Gastroesophageal sphincter (tissue), 3 donors: ENCODE measurements around the gene TMEM131.

Experiments
- EP300 ChIP-seq: sonication (generic); formaldehyde crosslinking; IDR thresholded peaks from one replicate; pipeline ENCODE4 v1.6.1; 2017; ENCODE audit warnings: antibody characterized with exemption, mild to moderate bottlenecking
- POLR2A ChIP-seq, 2 donors: fragments of 450-650 bp; IDR thresholded peaks; one replicate each; pipeline ENCODE4 v1.6.1; 2017; ENCODE audit warnings: antibody characterized with exemption in 2 of 2, mild to moderate bottlenecking in 2 of 2, moderate library complexity in 1 of 2
- POLR2AphosphoS5 ChIP-seq: sonication (generic); formaldehyde crosslinking; IDR thresholded peaks from one replicate; pipeline ENCODE4 v1.6.1; 2017; ENCODE audit warnings: antibody characterized with exemption
- TF ChIP-seq, protein P1 (sequence below), 4 experiments: fragments of 200-600 bp in 2 of 4; fragments of 450-650 bp in 2 of 4; sonication (generic) in 1 of 4; IDR thresholded peaks; one replicate each; pipeline ENCODE4 v1.5.1; 2017 to 2019; ENCODE audit warnings: antibody characterized with exemption in 4 of 4, mild to moderate bottlenecking in 2 of 4, moderate library complexity in 2 of 4

DNA sequence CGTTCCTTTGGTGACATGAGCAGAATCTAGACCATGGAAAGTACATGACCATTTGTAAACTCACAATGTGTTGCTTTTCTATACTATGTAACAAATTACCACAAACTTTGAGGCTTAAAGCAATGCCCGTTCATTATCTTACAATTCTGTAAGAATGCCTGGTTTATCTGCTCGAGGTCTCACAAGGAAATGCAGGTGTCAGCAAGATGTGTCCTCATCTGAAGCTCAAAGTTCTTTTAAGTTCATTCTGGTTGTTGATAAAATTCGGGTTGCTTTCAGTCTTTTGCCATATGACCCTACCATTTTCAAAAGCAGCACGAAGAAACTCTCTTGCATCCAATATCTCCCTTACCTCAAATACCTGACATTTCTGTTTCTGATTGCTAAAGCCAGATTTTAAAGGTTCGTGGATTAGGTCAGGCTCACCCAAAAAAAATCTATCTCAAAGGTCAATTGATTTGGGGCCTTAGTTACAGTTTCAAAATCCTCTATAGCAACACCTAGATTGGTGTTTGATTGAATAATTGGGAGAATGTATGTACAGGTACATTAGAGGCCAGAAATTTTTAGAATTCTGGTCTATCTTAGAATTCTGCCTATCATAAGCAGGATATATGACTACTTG lies 125.9 kb downstream of the TMEM131 start:
- TF ChIP-seq POLR2A (IDR thresholded peaks at IDR 0.05) (no peak), EP300 (no peak), POLR2AphosphoS5 (no peak)
- TF ChIP-seq, protein P1, sequence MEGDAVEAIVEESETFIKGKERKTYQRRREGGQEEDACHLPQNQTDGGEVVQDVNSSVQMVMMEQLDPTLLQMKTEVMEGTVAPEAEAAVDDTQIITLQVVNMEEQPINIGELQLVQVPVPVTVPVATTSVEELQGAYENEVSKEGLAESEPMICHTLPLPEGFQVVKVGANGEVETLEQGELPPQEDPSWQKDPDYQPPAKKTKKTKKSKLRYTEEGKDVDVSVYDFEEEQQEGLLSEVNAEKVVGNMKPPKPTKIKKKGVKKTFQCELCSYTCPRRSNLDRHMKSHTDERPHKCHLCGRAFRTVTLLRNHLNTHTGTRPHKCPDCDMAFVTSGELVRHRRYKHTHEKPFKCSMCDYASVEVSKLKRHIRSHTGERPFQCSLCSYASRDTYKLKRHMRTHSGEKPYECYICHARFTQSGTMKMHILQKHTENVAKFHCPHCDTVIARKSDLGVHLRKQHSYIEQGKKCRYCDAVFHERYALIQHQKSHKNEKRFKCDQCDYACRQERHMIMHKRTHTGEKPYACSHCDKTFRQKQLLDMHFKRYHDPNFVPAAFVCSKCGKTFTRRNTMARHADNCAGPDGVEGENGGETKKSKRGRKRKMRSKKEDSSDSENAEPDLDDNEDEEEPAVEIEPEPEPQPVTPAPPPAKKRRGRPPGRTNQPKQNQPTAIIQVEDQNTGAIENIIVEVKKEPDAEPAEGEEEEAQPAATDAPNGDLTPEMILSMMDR (IDR thresholded peaks at IDR 0.05) = no peak
